Caco-2 (cell line): ENCODE data around the gene NTN1. TPM values are rescaled to one million over a fixed set of nuclear protein-coding genes. Genes with fewer than 3 reads are reported as not detected.

Experiments
- BruUV-seq: library from RNA; stranded (reverse); fragments of 400-500 nt; replicated peaks from 2 replicates; lab custom pipeline; 2021; lab: Mats Ljungman, UMichigan
- CTCF ChIA-PET: fragments of 300-600 bp; sonication (Branson Sonifier 250); formaldehyde crosslinking; loops from one replicate; lab custom pipeline; 2022; ENCODE audit warnings: antibody characterized with exemption; lab: Charles Lee
- POLR2A ChIA-PET: fragments of 300-600 bp; sonication (Branson Sonifier 250); formaldehyde crosslinking; loops from one replicate; lab custom pipeline; 2022; ENCODE audit warnings: antibody characterized with exemption; lab: Charles Lee
- DNase-seq, 2 experiments: peaks; one replicate each; pipeline versions ENCODE4 v3.0.0 to v3.0.0-alpha.2; 2020 to 2022
- H3K27me3 ChIP-seq: replicated peaks from 2 replicates; pipeline ENCODE4 v1.6.0; 2011; ENCODE audit warnings: low read length; ENCODE audit not compliant: control insufficient read depth, insufficient read depth
- H3K36me3 ChIP-seq: 2 replicates; pipeline ENCODE4 v1.5.1; 2011; ENCODE audit warnings: low read length; ENCODE audit not compliant: control insufficient read depth, insufficient read depth
- H3K4me1 ChIP-seq: fragments of 250-450 bp; sonication (Bioruptor Pico); 2 replicates; pipeline ENCODE4 v1.5.1; 2020; ENCODE audit warnings: mild to moderate bottlenecking
- H3K4me3 ChIP-seq: 2 replicates; pipeline ENCODE4 v1.5.1; 2011; ENCODE audit warnings: low read depth, mild to moderate bottlenecking, control low read depth, low read length
- H3K9me3 ChIP-seq: fragments of 250-450 bp; sonication (Bioruptor Pico); 2 replicates; pipeline ENCODE4 v1.5.1; 2020; ENCODE audit warnings: mild to moderate bottlenecking, moderate library complexity
- H3K27ac Mint-ChIP-seq: one replicate; pipeline ENCODE4 v1.8.0; 2022; ENCODE audit warnings: mixed read lengths; ENCODE audit not compliant: unreplicated experiment
- H3K27me3 Mint-ChIP-seq: one replicate; pipeline ENCODE4 v1.8.0; 2022; ENCODE audit warnings: mixed read lengths; ENCODE audit not compliant: insufficient read depth, unreplicated experiment
- H3K36me3 Mint-ChIP-seq: one replicate; pipeline ENCODE4 v1.8.0; 2022; ENCODE audit warnings: mild to moderate bottlenecking, mixed read lengths; ENCODE audit not compliant: insufficient read depth, unreplicated experiment
- H3K4me1 Mint-ChIP-seq: one replicate; pipeline ENCODE4 v1.8.0; 2022; ENCODE audit warnings: low read depth, mixed read lengths; ENCODE audit not compliant: unreplicated experiment
- H3K4me3 Mint-ChIP-seq: one replicate; pipeline ENCODE4 v1.8.0; 2022; ENCODE audit warnings: mild to moderate bottlenecking, moderate library complexity, mixed read lengths; ENCODE audit not compliant: unreplicated experiment
- H3K9me3 Mint-ChIP-seq: one replicate; pipeline ENCODE4 v1.8.0; 2022; ENCODE audit warnings: mixed read lengths; ENCODE audit not compliant: unreplicated experiment
- intact Hi-C: fragments of 100-400 bp; cut with micrococcal nuclease; formaldehyde crosslinking; loops from one replicate; pipeline ENCODE4 v1.10.0; 2022; ENCODE audit not compliant: unreplicated experiment
- total RNA-seq: library from RNA; stranded (reverse); gene quantifications from 2 replicates; pipeline ENCODE4 v1.2.3, GENCODE V29; 2022
- TF ChIP-seq, protein P1 (sequence below), 2 experiments: fragments of 200-600 bp in 1 of 2; IDR thresholded peaks; 1 replicate in 1 of 2; 2 replicates in 1 of 2; pipeline versions ENCODE4 v1.5.1 to v1.8.0; 2011 to 2022; ENCODE audit warnings: antibody characterized with exemption in 1 of 2, control low read depth in 1 of 2, inconsistent platforms in 1 of 2, low read depth in 1 of 2, low read length in 1 of 2, mild to moderate bottlenecking in 1 of 2, moderate library complexity in 1 of 2; ENCODE audit not compliant: insufficient read depth in 1 of 2, severe bottlenecking in 1 of 2, unreplicated experiment in 1 of 2

The NTN1 gene
- total RNA-seq, 1 experiment from 2014 or later = 0.88 TPM

DNA sequence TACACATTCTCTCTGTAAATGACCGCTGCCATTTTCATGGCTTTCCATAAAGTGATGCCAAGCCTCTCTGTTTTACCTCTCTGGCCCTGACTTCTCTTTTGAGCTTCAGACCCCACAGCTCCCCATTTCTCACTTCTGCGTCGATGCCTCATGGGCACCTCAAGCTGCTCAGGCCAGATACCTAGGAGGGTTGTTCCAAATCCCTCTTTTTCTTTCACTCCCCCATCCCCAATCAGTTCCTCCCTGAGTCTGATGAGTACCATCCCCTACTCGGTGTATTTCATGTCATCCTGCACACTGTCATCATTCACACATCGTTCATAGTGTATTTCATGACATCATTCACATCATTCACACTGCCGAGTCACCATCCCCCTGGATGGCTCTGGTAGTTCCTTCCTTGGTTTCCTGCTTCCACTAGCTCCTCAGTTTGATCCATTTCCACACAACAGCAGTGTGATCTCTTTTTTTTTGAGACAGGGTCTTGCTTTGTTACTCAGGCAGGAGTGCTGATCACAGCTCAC, 43.1 kb downstream of the NTN1 start:
- Mint-ChIP-seq H3K9me3 (no peaks in the 10 kb centered on the region), H3K27ac (no peak overlapping the region), H3K4me3 (no peak overlapping the region), H3K4me1 (no peaks in the 10 kb centered on the region), H3K36me3 (no peaks in the 10 kb centered on the region), H3K27me3 (no peaks in the 10 kb centered on the region)
- POLR2A ChIA-PET = no interaction called here
- no peaks in the 10 kb centered on the region for H3K9me3 ChIP-seq
- BruUV-seq = no TSS peak
- intact Hi-C loops = no loop called here
- no peak for DNase-seq
- no peaks in the 10 kb centered on the region for H3K27me3 ChIP-seq
- H3K4me3 ChIP-seq = no peak overlapping the region
- TF ChIP-seq, protein P1, sequence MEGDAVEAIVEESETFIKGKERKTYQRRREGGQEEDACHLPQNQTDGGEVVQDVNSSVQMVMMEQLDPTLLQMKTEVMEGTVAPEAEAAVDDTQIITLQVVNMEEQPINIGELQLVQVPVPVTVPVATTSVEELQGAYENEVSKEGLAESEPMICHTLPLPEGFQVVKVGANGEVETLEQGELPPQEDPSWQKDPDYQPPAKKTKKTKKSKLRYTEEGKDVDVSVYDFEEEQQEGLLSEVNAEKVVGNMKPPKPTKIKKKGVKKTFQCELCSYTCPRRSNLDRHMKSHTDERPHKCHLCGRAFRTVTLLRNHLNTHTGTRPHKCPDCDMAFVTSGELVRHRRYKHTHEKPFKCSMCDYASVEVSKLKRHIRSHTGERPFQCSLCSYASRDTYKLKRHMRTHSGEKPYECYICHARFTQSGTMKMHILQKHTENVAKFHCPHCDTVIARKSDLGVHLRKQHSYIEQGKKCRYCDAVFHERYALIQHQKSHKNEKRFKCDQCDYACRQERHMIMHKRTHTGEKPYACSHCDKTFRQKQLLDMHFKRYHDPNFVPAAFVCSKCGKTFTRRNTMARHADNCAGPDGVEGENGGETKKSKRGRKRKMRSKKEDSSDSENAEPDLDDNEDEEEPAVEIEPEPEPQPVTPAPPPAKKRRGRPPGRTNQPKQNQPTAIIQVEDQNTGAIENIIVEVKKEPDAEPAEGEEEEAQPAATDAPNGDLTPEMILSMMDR (IDR thresholded peaks at IDR 0.05; ENCODE audit: insufficient read depth in 1 of 2, low read depth in 1 of 2, low read length in 1 of 2, severe bottlenecking in 1 of 2, unreplicated experiment in 1 of 2) = no peak
- CTCF ChIA-PET = no interaction called here
- H3K4me1 ChIP-seq = no peaks in the 10 kb centered on the region
- no peaks in the 10 kb centered on the region for H3K36me3 ChIP-seq

GRCh38 chr17:9071016-9071415, 49.7 kb downstream of the NTN1 start:
- H3K36me3 Mint-ChIP-seq = no peaks in the 10 kb centered on the region
- H3K27ac Mint-ChIP-seq = no peak overlapping the region
- Histone ChIP-seq H3K4me1 (no peaks in the 10 kb centered on the region), H3K27me3 (no peaks in the 10 kb centered on the region), H3K4me3 (no peak overlapping the region), H3K9me3 (no peaks in the 10 kb centered on the region), H3K36me3 (no peaks in the 10 kb centered on the region)
- BruUV-seq = no TSS peak
- ChIA-PET POLR2A (no interaction called here), CTCF (no interaction called here)
- no peak for DNase-seq
- no peaks in the 10 kb centered on the region for H3K4me1 Mint-ChIP-seq
- H3K27me3 Mint-ChIP-seq = no peaks in the 10 kb centered on the region
- H3K9me3 Mint-ChIP-seq = no peaks in the 10 kb centered on the region
- TF ChIP-seq, protein P1 (IDR thresholded peaks at IDR 0.05; ENCODE audit: insufficient read depth in 1 of 2, low read depth in 1 of 2, low read length in 1 of 2, severe bottlenecking in 1 of 2, unreplicated experiment in 1 of 2) = no peak
- intact Hi-C loops = no loop called here
- H3K4me3 Mint-ChIP-seq = no peak overlapping the region

DNA sequence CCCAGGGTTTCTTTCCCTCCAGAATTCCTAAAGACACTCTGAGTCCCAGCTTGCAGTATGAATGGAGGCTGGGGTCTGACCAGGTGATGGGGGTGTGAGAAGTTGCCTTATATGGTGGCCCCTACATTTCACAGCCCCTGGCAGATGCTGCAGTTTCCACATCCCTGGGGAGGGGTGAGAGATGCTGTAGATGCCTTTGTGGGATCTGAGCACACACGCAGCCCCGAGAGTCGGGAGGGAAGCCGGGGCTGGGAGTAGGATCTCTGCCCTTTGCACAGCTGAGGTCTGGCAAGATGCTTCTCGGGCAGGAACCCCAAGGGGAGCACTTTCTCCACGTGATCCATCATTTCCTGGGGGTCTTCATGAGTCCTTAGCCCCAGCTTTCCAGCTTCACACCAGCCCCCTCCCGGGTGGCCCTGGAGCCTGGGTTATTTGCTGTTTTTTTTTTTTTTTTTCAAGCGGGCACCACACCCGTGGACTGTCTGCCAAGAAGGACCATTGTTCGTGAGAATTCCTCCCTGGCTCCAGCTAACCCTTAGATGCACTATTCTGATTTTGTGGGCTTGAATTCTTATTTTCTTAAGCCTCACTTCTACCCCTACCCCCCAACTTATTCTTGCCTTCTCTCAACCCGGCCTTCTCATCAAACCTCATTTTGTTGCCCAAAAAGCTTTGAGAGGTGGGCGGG, 50.6 kb downstream of the NTN1 start:
- BruUV-seq = no TSS peak
- Mint-ChIP-seq H3K36me3 (no peaks in the 10 kb centered on the region), H3K4me3 (no peak overlapping the region), H3K27ac (no peak overlapping the region), H3K9me3 (no peaks in the 10 kb centered on the region), H3K4me1 (no peaks in the 10 kb centered on the region), H3K27me3 (peaks cover 2% of the 10 kb centered on the region)
- Histone ChIP-seq H3K36me3 (no peaks in the 10 kb centered on the region), H3K4me1 (no peaks in the 10 kb centered on the region), H3K4me3 (no peak overlapping the region), H3K9me3 (no peaks in the 10 kb centered on the region), H3K27me3 (no peaks in the 10 kb centered on the region)
- POLR2A ChIA-PET = interaction anchor here (0.6 kb wide), 1 partner anchor 34 kb away, joined by 3 read pairs; no protein-coding TSS in a partner anchor
- TF ChIP-seq, protein P1 (IDR thresholded peaks at IDR 0.05; ENCODE audit: insufficient read depth in 1 of 2, low read depth in 1 of 2, low read length in 1 of 2, severe bottlenecking in 1 of 2, unreplicated experiment in 1 of 2) = no peak
- DNase-seq = no peak
- intact Hi-C loops = no loop called here
- CTCF ChIA-PET = no interaction called here
